NCI-H2227 (cell line): ENCODE data around the gene SLX9.
"Not testable (repeated sequence)": the region's sequence is repeated elsewhere in the genome, so short reads cannot be mapped to it uniquely, and the experiment has no call there.

ENCODE experiments used
- DNase-seq: peaks from one replicate; lab custom pipeline; 2025; ENCODE audit not compliant: unreplicated experiment; lab: John Stamatoyannopoulos, UW

SLX9 gene

DNA sequence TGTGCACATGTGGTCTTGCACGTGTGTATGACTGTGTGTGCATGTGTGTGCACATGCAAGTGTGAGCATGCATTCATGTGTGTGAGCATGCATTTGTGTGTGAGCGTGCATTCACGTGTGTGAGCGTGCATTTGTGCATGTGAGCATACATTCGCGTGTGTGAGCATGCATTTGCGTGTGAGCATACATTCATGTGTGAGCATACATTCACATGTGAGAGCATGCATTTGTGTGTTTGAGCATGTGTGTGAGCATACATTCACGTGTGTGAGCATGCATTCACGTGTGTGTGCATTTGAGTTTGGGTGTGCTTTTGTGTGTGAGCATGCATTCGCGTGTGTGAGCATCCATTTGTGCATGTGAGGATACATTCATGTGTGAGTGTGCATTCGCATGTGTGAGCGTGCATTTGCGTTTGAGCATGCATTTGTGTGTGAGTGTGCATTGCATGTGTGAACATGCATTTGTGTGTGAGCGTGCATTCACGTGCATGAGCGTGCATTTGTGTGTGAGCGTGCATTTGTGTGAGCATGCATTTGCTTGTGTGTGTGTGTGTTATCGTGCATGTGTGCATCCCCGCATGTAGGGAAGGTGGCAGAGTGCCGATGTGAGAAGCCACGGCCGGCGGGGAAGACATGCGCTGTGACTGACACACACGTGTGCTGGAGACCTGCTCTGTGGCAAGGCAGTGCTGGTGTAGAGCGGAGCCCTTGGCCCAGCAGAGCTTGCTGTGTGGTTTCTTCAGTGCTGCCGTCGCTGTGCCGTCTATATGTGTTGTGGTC, 37.4 kb upstream of the SLX9 start:
- DNase-seq = no peak

DNA sequence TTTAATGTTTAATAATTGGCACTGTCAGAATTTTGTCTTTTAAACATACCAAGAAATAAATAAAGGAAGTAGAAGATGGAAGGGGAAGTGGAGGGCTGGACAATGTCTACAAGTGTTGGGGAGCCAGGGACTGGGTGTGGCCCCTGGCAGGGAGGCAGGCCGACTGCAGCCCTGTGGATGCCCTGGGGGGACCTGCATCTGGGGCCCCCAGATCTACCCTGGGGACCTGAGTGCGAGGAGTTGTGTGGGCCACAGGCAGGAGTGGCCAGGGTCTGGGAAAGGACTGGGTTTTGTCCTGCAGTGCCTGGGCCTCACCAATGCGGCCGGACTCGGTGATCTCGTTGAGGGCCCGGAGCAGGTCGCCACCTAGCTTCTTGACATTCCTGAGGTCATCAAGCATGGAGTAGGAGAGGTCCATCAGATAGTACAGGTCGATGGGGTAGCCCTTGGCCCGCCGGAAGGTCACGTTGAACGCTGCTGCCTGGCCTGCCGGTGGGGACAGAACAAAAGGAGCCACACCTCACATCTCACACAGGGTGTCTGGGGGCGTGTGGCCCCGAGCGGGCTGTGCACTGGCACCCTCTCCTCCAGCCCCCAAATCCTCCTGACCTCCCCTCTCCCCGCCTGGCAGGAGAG, 36.7 kb upstream of the SLX9 start:
- DNase-seq = no peak

DNA sequence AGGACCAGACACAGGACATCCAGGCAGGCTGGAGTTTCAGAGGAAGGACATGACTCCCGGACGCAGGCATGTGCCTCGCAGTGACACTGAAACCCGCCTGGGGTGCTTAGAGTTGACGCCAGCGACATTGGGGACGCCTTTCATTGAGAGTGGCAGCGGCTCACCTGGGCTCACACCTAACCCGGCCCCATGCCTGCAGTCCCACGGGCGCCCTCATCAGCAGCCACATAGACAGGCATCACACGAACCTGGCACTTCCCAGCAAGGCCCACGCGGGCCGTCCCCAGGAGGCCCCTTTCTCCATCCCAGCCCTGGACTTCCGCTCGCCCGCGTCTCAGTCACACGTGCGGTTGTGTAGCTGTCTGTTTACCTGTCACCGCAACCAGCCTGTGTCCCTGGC, 36.1 kb upstream of the SLX9 start:
- DNase-seq = no peak

DNA sequence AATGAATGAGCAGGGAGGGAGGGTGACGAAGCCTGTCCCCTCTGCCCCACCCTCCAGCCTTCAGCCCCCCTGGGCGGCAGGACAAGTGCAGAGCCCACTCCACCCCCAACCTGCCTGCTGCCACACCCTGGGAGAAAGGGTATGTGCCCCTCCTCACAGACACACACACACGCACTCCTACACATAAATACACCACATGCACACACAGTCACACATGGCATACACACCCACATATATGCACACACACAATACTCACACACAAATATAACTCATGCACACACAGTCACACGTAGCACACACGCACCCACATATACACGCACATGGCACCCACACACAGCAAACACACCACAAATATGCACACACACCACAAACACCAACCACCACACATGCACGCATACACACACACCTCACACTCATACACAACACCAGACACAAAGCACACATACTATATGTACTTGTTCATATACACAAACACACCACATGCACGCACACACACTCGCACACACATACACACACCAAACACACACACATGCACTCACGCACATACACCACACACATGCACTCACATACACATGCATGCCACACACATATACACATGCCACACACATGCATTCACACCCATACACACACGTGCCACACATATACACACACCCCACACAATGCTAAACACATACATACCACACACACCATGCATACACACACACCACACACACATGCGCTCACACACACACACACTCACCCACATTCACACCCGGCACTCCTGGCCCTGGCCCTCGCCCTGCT, 35.5 kb upstream of the SLX9 start:
- DNase-seq = no peak

DNA sequence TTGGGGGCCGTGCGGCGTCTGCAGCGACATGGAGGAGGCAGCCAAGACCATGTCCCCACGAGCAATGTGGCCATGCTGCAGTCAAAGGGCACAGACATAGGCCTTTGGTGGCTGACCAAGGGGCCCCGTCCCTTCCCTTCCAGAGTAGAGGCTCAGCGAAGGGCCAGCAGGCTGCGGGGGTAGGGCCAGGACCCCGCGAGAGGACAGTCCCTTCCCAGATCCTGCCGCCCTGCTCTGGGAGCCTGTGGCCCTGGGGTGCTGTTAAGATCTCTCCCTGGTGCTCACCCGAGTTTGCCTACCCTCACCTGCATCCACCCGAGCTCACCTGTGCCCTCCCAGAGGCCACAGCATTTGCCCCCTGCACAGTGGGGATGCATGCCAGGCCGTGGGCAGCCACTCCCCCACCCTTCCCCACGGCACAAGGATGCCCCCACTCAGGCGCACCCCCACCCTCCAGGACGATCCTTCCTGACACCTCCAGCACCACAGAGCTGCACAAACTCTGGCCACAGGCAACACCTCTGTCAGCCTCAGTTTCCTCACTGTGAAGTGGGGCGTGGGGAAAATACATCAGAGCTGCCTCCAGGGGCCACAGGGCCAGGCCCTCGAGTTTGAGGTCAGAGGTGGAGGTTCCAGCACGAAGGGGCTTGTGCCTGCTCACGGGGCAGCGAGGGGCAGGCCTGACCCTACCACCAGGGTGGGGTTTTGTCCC, 34.7 kb upstream of the SLX9 start:
- DNase-seq = no peak

DNA sequence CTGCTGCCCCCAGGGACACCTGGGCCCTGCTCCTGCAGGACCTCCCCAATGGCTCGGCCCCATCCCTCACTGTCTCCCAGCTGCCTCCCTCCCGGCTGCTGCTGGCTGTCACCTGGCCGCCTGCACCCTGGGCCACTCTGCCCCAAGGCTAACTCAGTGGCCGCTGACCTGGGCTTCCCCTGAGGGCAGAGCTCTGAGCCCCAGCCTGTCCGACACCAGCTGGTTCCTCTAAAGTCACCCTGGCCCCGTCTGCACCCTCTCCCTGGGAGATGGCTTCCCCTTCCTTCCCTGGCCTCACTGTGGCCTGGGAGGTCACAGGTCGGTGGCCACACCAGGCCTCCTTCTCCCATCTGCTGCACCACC, 34.1 kb upstream of the SLX9 start:
- no peak for DNase-seq

DNA sequence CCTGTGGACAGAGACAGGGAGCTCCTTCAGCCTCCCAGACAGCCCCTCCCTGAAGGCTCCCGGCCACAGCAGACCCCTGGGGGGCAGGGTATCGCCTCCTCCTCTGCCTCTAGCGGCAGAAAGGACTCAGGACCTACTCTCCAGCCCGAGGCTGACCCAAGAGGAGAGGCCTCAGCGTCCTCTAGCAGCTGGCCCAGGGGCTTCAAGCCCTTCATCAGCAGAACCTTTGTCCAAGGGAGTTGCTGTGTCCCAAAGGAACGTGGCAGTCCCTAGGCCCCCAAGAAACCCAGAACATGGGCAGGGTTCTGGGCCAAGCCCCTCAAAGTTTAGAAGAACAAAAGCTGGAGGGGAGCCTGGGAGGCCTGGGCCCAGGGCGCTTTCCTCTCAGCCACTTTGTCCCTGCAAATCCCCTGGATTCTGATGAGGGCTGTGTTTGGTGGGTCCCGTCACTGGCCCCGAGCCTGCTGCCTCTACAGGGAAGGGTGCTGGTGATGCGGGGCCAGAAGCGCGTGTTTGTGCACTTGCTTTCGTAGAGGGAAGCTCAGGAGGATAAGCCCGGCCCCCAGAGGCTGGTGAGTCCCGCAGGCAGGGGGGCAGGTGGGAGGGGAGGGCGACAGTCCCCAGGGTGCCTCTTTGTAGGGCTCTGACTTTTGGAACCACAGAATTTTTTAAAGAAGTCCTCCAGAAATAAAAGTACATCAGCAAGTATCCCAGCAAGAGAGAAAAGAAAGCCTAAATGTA, 32.4 kb upstream of the SLX9 start:
- DNase-seq = no peak

DNA sequence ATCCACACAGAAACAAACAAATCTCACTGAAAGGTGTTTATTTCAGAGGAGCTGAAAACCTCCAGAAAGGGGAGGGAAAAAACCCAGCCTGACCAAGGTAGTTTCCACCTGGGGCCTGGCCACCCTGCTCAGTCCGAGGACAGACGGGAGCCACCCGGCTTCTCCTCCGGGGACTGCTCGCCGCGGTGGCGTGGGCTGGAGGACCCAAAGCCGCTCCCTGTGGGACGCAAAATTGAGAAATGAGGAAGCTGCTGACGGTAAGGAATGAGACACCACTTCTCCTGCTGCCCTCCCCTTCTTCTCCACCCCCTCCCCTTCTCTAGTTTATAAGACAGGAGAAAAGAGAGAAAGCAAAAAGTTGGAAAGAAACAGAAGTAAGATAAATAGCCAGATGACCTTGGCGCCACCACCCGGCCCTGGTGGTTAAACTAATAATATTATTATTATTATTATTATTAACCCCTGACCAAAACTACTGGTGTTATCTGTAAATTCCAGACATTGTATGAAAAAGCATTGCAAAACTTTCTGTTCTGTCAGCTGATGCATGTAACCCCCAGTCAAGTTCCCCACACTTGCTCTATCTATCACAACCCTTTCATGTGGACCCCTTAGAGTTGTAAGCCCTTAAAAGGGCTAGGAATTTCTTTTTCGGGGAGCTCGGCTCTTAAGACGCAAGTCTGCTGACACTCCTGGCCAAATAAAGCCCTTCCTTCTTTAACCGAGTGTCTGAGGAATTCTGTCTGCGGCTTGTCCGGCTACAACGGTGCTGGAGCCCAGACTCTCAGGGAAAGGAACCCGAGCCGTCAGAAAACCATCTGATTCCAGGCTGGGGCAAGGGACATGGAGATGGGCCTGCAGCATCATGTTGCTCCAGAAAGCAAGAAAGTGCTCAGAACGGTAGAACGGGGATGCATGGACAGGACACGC, 31.6 kb upstream of the SLX9 start:
- no peak for DNase-seq

DNA sequence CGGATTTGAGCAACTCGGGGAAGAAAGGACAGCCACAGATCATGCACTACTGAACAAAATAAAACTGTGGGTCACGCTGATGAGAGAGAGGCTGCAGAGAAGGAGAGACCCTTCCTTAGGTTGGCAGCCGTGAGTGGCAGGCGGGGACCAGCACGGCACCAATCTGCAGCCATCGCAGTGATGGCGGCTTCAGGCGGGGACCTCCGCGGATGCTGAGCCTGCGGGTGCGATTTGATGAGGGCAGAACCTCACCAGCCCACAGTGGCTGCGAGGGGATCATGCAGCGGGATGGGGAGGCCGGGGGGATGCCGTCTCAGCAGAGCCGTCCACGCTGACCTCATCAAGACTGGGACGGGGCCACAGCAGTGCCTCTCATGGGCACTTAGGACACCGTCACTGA, 30.9 kb upstream of the SLX9 start:
- DNase-seq = no peak

DNA sequence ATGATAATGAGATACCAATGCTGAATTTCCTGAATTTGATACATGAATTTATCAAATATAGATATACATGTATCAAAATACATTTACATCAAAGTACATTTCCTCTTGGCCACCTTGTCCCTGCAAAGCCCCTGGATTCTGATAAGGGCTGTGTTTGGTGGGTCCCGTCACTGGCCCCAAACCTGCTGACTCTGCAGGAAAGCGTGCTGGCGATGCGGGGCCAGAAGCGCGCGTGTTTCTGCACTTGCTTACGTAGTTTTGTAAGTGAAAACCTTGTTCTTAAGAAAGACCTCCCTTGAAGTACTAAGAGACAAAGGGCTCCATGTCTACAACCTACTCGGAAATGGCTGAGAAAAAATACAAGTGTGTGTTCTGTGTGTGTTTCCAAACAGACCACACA, 30.1 kb upstream of the SLX9 start:
- no peak for DNase-seq

DNA sequence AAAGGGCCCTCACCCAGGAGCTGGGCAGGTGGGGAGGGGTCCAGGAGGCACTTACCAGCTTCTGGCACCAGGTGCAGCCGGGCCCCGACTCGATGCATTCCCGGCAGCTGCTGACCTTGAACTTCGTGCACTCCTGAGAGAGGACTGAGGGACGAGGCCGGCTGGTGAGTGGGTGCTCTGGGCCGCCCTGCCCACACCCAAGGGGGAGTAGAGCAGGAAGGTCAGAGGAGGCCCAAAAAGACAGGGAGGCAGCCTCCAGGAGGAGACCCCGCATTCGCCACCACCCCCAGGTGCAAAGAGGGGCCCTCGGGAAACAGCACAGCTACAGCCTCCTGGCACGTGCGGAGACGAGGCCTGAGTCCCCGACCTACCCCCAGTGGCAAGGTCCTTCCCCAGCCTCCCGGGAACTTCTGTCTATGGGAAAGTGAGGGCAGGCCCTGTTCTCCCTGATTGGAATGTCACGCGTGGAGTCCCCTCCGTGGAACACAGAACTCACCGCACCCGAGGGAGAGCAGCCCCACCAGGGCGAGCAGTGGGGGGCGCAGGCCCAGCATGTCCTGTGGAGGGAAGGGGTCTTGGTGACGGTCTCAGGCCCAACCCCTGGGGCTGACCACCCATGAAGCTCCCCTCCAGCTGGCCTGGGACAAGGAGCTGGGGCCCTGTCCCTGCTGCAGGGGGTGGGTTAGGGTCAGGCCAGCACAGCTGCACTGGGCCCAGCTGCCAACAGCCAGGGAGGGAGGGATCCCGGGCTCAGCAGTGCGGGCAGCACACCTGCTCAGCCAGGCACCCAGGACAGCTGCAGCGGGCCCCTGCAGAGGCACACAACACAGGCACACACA, 29.4 kb upstream of the SLX9 start:
- DNase-seq = no peak

DNA sequence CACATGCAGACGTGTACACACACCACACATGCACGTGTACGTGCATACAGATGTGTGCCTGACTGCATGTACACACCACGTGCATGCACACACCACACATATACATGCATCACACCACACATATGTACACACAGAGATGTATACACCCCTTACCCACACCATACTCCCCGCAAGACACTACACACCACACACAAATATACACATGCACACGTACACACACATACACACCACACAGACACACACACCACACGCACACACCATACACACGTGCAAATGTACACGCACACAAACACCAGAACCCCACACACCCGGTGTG, 28.8 kb upstream of the SLX9 start:
- DNase-seq = no peak

DNA sequence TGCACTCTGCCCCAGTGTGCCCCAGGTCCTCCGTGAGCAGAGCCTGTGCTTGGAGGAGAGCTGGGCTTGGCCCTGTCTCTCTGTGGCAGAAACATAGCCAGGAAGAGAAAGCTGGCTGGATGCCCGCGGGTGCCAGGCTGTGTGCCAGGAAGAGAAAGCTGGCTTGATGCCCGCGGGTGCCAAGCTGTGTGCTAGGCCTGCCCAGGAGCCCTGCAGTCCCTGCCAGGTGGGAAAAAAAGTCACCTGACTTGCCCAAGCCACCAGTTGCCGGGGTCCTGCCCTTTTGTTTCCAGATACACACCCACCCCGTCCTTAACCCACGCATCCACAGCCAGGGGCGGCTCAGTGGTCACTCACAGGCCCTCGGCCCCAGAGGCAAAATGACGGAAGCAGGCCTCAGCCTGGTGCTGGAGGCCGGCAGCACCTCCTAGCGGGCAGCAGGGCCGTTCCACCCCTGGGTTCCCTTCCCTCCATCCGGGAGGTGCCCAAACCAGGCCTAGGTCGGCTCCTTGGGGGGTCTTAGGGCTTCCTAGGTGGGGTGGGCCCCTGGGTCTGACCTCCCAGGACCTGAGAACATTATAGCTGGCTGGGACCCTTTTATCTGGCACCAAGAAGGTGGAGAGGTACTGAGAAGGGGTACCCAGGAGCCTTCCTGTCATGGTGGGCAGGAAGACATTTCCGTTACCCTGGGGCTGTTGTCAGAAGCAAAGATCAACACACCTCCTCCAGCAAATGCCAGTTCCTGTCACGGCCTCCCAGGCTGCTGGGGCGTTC, 28.3 kb upstream of the SLX9 start:
- no peak for DNase-seq

DNA sequence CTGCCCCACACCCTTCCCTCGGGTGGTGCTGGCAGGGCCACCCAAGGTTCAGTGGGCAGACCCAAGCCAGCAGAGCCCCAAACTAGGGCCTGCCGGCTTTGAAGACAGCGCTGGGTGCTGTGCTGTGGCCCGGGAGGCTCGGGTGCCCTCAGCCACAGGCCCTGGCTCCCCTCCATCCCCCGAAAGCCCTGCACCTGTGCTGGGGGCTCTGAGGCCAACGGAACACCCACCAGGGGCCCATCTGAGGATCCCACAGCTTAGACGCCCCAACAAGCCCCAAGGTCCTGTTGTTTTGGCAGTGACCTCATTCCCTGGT, 27.7 kb upstream of the SLX9 start:
- DNase-seq = no peak

DNA sequence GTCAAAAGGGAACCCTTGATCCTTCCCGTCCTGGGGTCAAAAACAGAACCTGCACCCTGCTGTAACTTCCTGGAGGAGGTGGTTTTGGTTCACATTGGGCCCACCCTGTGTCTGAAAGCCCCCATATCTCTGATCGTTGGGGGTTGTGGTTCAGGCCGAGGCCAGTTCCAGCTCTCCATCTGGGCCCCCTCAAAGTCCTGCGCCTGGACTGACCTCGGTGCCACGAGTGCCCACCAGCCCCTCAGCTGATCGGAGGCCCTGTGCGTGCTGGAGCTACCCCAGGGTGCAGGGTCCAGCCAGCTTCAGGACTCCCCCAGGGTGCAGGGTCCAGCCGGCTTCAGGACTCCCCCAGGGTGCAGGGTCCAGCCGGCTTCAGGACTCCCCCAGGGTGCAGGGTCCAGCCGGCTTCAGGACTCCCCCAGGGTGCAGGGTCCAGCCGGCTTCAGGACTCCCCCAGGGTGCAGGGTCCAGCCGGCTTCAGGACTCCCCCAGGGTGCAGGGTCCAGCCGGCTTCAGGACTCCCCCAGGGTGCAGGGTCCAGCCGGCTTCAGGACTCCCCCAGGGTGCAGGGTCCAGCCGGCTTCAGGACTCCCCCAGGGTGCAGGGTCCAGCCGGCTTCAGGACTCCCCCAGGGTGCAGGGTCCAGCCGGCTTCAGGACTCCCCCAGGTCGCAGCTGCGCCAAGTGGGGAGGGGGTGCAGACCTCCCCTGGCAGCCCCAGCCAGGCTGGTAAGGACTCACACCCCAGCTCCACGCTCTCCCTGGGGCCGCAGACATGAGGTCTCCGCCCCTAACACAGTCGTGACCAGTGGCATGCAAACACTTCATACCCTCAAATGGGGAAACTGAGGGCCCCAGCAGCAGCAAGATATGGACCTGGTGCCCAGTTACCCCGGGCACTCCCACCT, 27.1 kb upstream of the SLX9 start:
- DNase-seq = not testable (repeated sequence)

DNA sequence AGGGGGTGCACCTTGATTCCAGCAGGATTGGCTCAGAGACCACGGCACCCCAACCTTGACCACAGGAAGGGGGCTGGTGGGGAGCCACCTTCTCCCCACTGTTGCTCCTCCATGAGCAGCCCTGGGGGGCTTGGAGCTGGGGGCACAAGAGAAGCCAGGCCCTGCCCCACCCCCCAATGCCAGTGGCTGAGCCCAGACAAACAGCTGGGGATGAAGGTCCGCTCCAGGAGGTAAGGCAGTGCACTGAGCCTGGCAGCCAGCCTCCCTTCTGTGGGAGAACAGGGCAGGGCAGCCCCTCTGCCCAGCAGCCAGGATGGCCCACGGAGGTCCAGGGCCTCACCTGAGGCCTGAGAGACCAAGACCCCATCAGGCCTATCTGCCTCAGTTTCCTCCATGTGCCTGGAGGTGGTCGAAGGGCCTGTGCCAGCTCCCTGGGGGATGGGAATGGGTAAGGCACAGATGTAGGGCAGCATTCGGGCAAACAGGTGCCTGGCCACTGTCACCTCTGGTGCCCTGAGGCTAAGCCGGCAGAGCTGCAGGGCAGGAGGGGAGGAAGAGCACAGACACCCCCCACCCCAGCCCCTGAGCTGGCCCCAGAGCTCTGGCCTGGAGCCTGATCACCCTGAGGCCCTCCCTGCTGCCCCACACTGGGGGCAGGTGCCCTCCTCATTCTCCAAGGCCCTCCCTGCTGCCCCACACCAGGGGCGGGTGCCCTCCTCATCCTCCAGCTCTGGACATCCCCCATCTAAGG, 26.2 kb upstream of the SLX9 start:
- DNase-seq = no peak
